ENCODE measurements around the gene TBCCD1. TPM values are rescaled to one million over a fixed set of nuclear protein-coding genes. Genes with fewer than 3 reads are reported as not detected.

The TBCCD1 gene
- total and polyA plus RNA-seq, 2 of the 4 experiments (the other 2 are of a cell fraction): 7.9 to 19.7 TPM

GRCh38 chr3:186529201-186529999, 37.7 kb downstream of the TBCCD1 start:
- Histone ChIP-seq H3K23ac (ENCODE audit: low read depth, low read length) (no peak overlapping the region), H3K18ac (ENCODE audit: low read depth, low read length) (no peak overlapping the region), H2AK5ac (ENCODE audit: low read depth, low read length) (no peak overlapping the region; the same call in 1 of the 2 replicates), H4K8ac (ENCODE audit: low read depth in 2 of 2, low read length in 2 of 2) (no peak overlapping the region), H3K4me1 (ENCODE audit: control insufficient read depth, insufficient read depth, low read length) (no peaks in the 10 kb centered on the region), H3K27me3 (ENCODE audit: control insufficient read depth, insufficient read depth, low read length) (peaks cover 16% of the 10 kb centered on the region), H2AK9ac (replicated peaks; ENCODE audit: low read depth, low read length, poor library complexity) (no peak overlapping the region), H2BK15ac (ENCODE audit: low read depth, low read length) (no peak overlapping the region), H3K36me3 (ENCODE audit: control insufficient read depth, insufficient read depth, low read length) (no peaks in the 10 kb centered on the region), H3K27ac (ENCODE audit: insufficient read depth, low read length) (no peak overlapping the region), H2BK5ac (ENCODE audit: low read depth, low read length, poor library complexity, severe bottlenecking) (no peak overlapping the region), H4K91ac (ENCODE audit: insufficient read depth, low read depth, low read length) (no peak overlapping the region), H3K56ac (ENCODE audit: extremely low read depth, insufficient read depth, low read length) (no peak overlapping the region), H2BK120ac (ENCODE audit: low read depth, low read length) (no peak overlapping the region), H4K5ac (ENCODE audit: low read depth, low read length) (no peak overlapping the region), H2BK20ac (ENCODE audit: low read depth, low read length) (no peak overlapping the region), H3K79me1 (ENCODE audit: low read depth in 1 of 2, low read length in 2 of 2) (no peaks in the 10 kb centered on the region), H4K20me1 (ENCODE audit: insufficient read depth, low read length) (no peaks in the 10 kb centered on the region), H3K9me3 (ENCODE audit: control insufficient read depth, insufficient read depth, low read length) (no peaks in the 10 kb centered on the region), H3K9ac (ENCODE audit: low read depth, low read length) (no peak overlapping the region), H3K4me3 (ENCODE audit: insufficient read depth, low read depth, low read length) (no peak overlapping the region), H2AFZ (replicated peaks; ENCODE audit: low read length, poor library complexity) (no peak overlapping the region), H3K9me1 (ENCODE audit: insufficient read depth, low read length) (no peaks in the 10 kb centered on the region), H3K14ac (replicated peaks; ENCODE audit: low read depth, low read length) (no peak overlapping the region), H3K4me2 (ENCODE audit: low read depth, low read length) (no peak overlapping the region), H3K4ac (ENCODE audit: low read depth, low read length) (no peak overlapping the region)
- no CpG with 5 or more reads among the region's 11 CpGs for WGBS, 2 experiments (ENCODE audit: extremely low coverage in 2 of 2, insufficient read length in 1 of 2)
- no peak for TF ChIP-seq MAFK (IDR thresholded peaks at IDR 0.05; ENCODE audit: low read depth, low read length)
- no peak for TF ChIP-seq POLR2A (IDR thresholded peaks at IDR 0.05; ENCODE audit: low read depth, low read length)
- no peak for TF ChIP-seq RAD21 (IDR thresholded peaks at IDR 0.05; ENCODE audit: low read length)
- TF ChIP-seq FOS (IDR thresholded peaks at IDR 0.05; ENCODE audit: low read depth, low read length): no peak
- no peak for TF ChIP-seq MAZ (IDR thresholded peaks at IDR 0.05; ENCODE audit: borderline replicate concordance, low read depth, low read length)
- no peak for TF ChIP-seq BHLHE40 (IDR thresholded peaks at IDR 0.05; ENCODE audit: low read depth, low read length)
- TF ChIP-seq RCOR1 (IDR thresholded peaks at IDR 0.05; ENCODE audit: insufficient replicate concordance, low read length): no peak
- TF ChIP-seq SMC3 (IDR thresholded peaks at IDR 0.05; ENCODE audit: low read depth, low read length): no peak
- no peak for TF ChIP-seq USF2 (IDR thresholded peaks at IDR 0.05; ENCODE audit: low read depth, low read length)
- TF ChIP-seq RFX5 (IDR thresholded peaks at IDR 0.05; ENCODE audit: low read depth, low read length): no peak
- TF ChIP-seq CEBPB (IDR thresholded peaks at IDR 0.05; ENCODE audit: low read depth, low read length): no peak
- DNase-seq (no peak), ATAC-seq (ENCODE audit: low read depth) (no peak)
- dilution Hi-C loops (cut with HindIII; ENCODE audit: low sequenced_read_pairs, unreplicated experiment): no loop called here
- intact Hi-C loops (cut with micrococcal nuclease): no loop called here
- BruUV-seq (replicated peaks): no TSS peak
- CTCF ChIA-PET: interaction anchor here (0.6 kb wide), 1 partner anchor 40 kb away, joined by 3 read pairs; no protein-coding TSS in a partner anchor
- POLR2A ChIA-PET (ENCODE audit: unreplicated experiment): no interaction called here
- in situ Hi-C loops (cut with MboI; ENCODE audit: low sequenced_read_pairs): no loop called here

All from IMR-90 (cell line).